Left lung (tissue), 10 donors: ENCODE results near the gene TXNDC12. TPM values are rescaled to one million over a fixed set of nuclear protein-coding genes. Genes with fewer than 3 reads are reported as not detected.
A peak's percentile ranks its signal among the peaks of the same experiment; 100 is the strongest.
"Not testable (repeated sequence)": the region's sequence is repeated elsewhere in the genome, so short reads cannot be mapped to it uniquely, and the experiment has no call there.

Experiments
- ATAC-seq: fragments of 200-7000 bp; cut with Tn5 transposase; one replicate; pipeline ENCODE4 v1.9.1; 2020; ENCODE audit warnings: moderate library complexity
- DNase-seq, 4 donors: peaks; one replicate each; pipeline ENCODE4 v3.0.0-alpha.2; 2013 to 2020
- H3K27ac ChIP-seq, 2 donors: fragments of 200-600 bp; sonication (generic) in 1 of 2; one replicate each; pipeline versions ENCODE4 v1.5.0 to v1.8.0; 2020 to 2021
- H3K27me3 ChIP-seq, 2 donors: fragments of 200-600 bp; sonication (generic) in 1 of 2; one replicate each; pipeline versions ENCODE4 v1.5.0 to v1.8.0; 2020 to 2021
- H3K36me3 ChIP-seq, 2 donors: fragments of 200-600 bp; sonication (generic) in 1 of 2; one replicate each; pipeline versions ENCODE4 v1.5.0 to v1.8.0; 2020 to 2021
- H3K4me1 ChIP-seq, 2 donors: fragments of 200-600 bp; one replicate each; pipeline ENCODE4 v1.8.0; 2021
- H3K4me3 ChIP-seq, 2 donors: fragments of 200-600 bp; sonication (generic) in 1 of 2; one replicate each; pipeline versions ENCODE4 v1.5.0 to v1.8.0; 2020 to 2021; ENCODE audit warnings: mild to moderate bottlenecking in 1 of 2
- H3K9me3 ChIP-seq, 2 donors: fragments of 200-600 bp; sonication (generic) in 1 of 2; one replicate each; pipeline versions ENCODE4 v1.5.0 to v1.8.0; 2020 to 2021
- intact Hi-C, 2 donors: fragments of 100-400 bp; cut with DNase I; formaldehyde crosslinking; loops; one replicate each; pipeline versions ENCODE4 v1.11.2 to v1.14.2; 2022
- polyA plus RNA-seq, 6 donors: library from polyadenylated mRNA; unstranded; fragments of 120-200 nt; gene quantifications; one replicate each; pipeline ENCODE4 v1.2.1, GENCODE V29; 2013; ENCODE audit not compliant: insufficient read length in 6 of 6
- total RNA-seq, 2 donors: library from RNA; stranded (reverse); fragmentation: NEBNext Ultra II Directional; extraction: Animal tissue kit (Norgen Biotek cat#: 25700); gene quantifications; one replicate each; pipeline ENCODE4 v1.2.1, GENCODE V29; 2021
- TF ChIP-seq, protein P1 (sequence below), 2 donors: fragments of 200-600 bp; sonication (generic) in 1 of 2; IDR thresholded peaks; one replicate each; pipeline versions ENCODE4 v1.5.0 to v1.8.0; 2021; ENCODE audit warnings: antibody characterized with exemption in 2 of 2
- donor health status: DM: no; HTN: yes; CAD: no.
- donor health status: DM: no; HTN: no; CAD: no.

TXNDC12 gene
- total and polyA plus RNA-seq, 8 donors = 43.5 to 60.8 (median 56.4) TPM

DNA sequence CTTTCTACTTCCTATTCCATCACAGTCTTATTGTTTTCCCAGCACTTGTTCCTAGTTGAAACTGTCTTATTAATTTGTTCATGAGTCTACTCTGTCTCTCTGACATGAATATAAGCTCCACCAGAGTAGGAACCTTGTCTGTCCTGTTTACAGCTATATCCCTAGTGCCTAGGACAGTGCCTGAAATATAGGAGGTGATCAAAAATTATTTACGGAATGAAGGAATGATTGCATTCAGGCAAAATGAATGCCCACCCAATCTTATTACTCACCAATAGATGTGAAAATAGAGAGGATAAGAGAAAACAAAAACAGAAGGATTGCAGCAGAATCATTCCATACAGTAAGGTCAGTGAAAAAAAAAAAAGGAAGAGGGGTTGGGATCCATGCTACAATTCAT is 1.1 kb downstream of the TXNDC12 start:
- ATAC-seq (no peak), DNase-seq (no peak)
- TF ChIP-seq, protein P1, sequence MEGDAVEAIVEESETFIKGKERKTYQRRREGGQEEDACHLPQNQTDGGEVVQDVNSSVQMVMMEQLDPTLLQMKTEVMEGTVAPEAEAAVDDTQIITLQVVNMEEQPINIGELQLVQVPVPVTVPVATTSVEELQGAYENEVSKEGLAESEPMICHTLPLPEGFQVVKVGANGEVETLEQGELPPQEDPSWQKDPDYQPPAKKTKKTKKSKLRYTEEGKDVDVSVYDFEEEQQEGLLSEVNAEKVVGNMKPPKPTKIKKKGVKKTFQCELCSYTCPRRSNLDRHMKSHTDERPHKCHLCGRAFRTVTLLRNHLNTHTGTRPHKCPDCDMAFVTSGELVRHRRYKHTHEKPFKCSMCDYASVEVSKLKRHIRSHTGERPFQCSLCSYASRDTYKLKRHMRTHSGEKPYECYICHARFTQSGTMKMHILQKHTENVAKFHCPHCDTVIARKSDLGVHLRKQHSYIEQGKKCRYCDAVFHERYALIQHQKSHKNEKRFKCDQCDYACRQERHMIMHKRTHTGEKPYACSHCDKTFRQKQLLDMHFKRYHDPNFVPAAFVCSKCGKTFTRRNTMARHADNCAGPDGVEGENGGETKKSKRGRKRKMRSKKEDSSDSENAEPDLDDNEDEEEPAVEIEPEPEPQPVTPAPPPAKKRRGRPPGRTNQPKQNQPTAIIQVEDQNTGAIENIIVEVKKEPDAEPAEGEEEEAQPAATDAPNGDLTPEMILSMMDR (IDR thresholded peaks at IDR 0.05) = no peak
- Histone ChIP-seq H3K27ac (no peak overlapping the region), H3K9me3 (no peaks in the 10 kb centered on the region), H3K4me1 (peaks cover 18 to 37% of the 10 kb centered on the region in 2 donors), H3K4me3 (peak overlapping the region in 1 of 2 donors; percentile 99), H3K36me3 (peaks cover 0 to 18% of the 10 kb centered on the region in 2 donors), H3K27me3 (no peaks in the 10 kb centered on the region)
- intact Hi-C loops = no loop called here

DNA sequence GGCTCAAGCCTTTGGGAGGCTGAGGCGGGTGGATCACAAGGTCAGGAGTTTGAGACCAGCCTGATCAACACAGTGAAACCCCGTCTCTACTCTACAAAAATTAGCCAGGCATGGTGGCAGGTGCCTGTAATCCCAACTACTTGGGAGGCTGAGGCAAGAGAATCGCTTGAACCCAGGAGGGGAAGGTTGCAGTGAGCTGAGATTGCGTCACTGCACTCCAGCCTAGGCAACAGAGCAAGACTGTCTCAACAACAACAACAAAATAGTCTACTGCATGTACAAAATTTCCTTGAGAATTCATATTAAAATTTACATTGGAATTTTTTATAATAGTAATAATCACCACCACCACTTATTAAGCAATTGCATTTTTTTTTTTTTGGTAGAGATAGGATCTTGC is 5.7 kb downstream of the TXNDC12 start:
- ATAC-seq, H3K27me3 ChIP-seq, H3K27ac ChIP-seq, DNase-seq, H3K4me3 ChIP-seq, H3K9me3 ChIP-seq, intact Hi-C loops: not testable (repeated sequence)
- peaks cover 6 to 14% of the 10 kb centered on the region in 2 donors for H3K4me1 ChIP-seq
- peaks cover 0 to 18% of the 10 kb centered on the region in 2 donors for H3K36me3 ChIP-seq

DNA sequence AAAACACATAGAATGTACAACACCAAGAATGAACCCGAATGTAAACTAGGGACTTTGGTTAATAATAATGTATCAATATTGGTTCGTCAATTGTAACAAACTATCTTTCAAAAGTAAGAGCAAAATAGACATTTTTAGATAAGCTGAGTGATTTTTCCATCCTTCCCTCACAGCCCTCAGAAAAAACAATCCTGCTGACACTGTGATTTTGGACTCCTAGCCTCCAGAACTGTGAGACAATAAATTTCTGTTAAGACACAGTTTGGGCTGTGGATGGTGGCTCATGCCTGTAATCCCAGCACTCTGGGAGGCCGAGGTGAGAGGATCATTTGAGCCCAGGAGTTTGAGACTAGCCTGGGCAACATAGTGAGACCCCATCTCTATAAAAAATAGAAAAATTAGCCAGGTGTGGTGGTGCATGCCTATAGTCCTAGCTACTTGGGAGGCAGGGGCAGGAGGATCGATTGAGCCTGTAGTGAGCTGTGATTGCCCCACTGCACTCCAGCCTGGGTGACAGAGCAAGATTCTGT is 9.3 kb downstream of the TXNDC12 start:
- H3K27me3 ChIP-seq, DNase-seq, H3K9me3 ChIP-seq, H3K4me1 ChIP-seq, ATAC-seq, H3K27ac ChIP-seq, intact Hi-C loops, H3K4me3 ChIP-seq: not testable (repeated sequence)
- H3K36me3 ChIP-seq = peaks cover 0 to 14% of the 10 kb centered on the region in 2 donors

DNA sequence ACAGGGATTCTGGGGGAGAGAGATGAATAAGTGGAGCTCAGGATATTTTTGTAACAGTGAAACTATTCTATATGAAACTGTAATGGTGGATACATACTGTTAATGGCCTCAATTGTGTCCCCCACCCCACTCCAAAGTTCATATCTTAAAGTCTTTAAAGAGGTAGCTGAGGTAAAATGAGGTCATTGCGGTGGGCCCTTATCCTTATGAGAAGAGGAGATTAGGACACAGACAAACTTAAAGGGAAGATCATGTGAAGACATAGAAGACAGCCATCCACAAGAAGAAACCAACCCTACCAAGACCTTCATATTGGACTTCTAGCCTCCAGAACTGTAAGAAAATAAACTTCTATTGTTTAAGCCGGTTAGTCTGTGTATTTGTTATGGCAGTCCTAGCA is 9.8 kb downstream of the TXNDC12 start:
- ATAC-seq (no peak), DNase-seq (no peak)
- H3K27me3 ChIP-seq = no peaks in the 10 kb centered on the region
- peaks cover 0 to 16% of the 10 kb centered on the region in 2 donors for H3K36me3 ChIP-seq
- H3K27ac ChIP-seq = no peak overlapping the region
- TF ChIP-seq, protein P1 (IDR thresholded peaks at IDR 0.05) = no peak
- intact Hi-C loops = no loop called here
- H3K4me3 ChIP-seq = no peak overlapping the region
- no peaks in the 10 kb centered on the region for H3K9me3 ChIP-seq
- H3K4me1 ChIP-seq = no peaks in the 10 kb centered on the region

DNA sequence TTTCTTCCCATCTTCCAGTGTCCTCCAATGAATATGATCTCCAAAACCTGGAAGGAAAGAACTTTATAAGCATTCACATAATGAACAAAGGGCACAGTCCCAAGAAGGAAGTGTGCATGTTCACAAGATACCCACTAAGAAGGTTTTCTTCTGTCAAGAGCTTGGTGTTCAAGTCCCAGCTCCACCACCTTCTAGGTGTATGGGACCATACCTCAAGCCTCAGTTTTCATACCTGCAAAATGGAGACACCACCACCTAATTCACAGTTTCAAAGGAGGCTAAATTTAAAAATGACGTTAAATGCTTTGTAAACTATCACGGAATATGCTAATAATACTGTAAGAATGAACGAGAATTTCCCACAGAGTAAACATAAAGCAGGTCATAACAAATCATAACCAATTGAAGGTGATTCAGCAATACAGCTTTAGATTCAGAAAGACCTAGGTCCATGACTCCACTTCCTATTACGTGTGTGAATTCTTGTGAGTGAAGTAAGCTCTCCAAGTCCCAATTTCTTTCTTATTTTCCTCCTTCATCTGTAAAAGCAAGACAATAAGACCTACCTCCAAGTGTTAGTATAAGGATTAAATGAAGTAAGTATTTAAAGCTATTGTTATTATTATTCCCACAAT is 13.3 kb downstream of the TXNDC12 start:
- Histone ChIP-seq H3K36me3 (peaks cover 0 to 47% of the 10 kb centered on the region in 2 donors), H3K27ac (no peak overlapping the region), H3K9me3 (no peaks in the 10 kb centered on the region), H3K4me1 (no peaks in the 10 kb centered on the region), H3K4me3 (no peak overlapping the region), H3K27me3 (no peaks in the 10 kb centered on the region)
- intact Hi-C loops = no loop called here
- no peak for DNase-seq
- TF ChIP-seq, protein P1 (IDR thresholded peaks at IDR 0.05) = no peak
- no peak for ATAC-seq

DNA sequence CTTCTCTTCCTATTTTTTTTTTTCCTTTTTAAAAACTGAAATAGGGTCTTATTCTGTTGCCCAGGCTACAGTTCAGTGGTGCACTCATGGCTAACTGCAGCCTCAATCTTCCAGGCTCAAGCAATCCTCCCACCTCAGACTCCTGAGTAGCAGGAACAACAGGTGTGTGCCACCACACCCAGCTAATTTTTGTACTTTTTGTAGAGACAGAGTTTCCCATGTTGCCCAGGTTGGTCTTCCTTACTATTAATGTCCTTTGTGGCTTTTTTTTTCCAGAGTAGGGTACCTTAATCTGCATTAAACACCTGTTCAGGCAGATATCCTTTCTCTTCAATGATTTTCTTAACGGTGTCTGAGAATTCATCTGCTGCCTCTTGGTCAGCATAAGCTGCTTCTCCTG is 17.1 kb downstream of the TXNDC12 start:
- Histone ChIP-seq H3K9me3 (no peaks in the 10 kb centered on the region), H3K36me3 (peaks cover 0 to 47% of the 10 kb centered on the region in 2 donors), H3K4me3 (no peak overlapping the region), H3K27ac (no peak overlapping the region), H3K4me1 (peaks cover 0 to 6% of the 10 kb centered on the region in 2 donors), H3K27me3 (no peaks in the 10 kb centered on the region)
- intact Hi-C loops = no loop called here
- ATAC-seq (no peak), DNase-seq (no peak)
- TF ChIP-seq, protein P1 (IDR thresholded peaks at IDR 0.05) = no peak
